Stimulated activated memory B cell treated with anti-CD40 and anti-IgM and Interleukin-4, amounts not matched to agents 10 μg/mL and 1 μg/mL and 100 μg/mL, for 72 hours (primary cell): ENCODE data around the gene TTPAL.

ENCODE experiments used
- ATAC-seq: fragments of 150-1000 bp; cut with Tn5 transposase; 2 replicates; pipeline ENCODE4 v1.10.0; 2021
- H3K27ac Mint-ChIP-seq: one replicate; pipeline ENCODE4 v1.8.0; 2022; ENCODE audit warnings: mild to moderate bottlenecking, mixed read lengths
- H3K27me3 Mint-ChIP-seq: one replicate; pipeline ENCODE4 v1.8.0; 2022; ENCODE audit warnings: mixed read lengths
- H3K36me3 Mint-ChIP-seq: one replicate; pipeline ENCODE4 v1.8.0; 2022; ENCODE audit warnings: mixed read lengths
- H3K4me1 Mint-ChIP-seq: one replicate; pipeline ENCODE4 v1.8.0; 2022; ENCODE audit warnings: mixed read lengths
- H3K4me3 Mint-ChIP-seq: one replicate; pipeline ENCODE4 v1.8.0; 2022; ENCODE audit warnings: mild to moderate bottlenecking, moderate library complexity, mixed read lengths
- H3K9me3 Mint-ChIP-seq: one replicate; pipeline ENCODE4 v1.8.0; 2022; ENCODE audit warnings: mixed read lengths

TTPAL gene

DNA sequence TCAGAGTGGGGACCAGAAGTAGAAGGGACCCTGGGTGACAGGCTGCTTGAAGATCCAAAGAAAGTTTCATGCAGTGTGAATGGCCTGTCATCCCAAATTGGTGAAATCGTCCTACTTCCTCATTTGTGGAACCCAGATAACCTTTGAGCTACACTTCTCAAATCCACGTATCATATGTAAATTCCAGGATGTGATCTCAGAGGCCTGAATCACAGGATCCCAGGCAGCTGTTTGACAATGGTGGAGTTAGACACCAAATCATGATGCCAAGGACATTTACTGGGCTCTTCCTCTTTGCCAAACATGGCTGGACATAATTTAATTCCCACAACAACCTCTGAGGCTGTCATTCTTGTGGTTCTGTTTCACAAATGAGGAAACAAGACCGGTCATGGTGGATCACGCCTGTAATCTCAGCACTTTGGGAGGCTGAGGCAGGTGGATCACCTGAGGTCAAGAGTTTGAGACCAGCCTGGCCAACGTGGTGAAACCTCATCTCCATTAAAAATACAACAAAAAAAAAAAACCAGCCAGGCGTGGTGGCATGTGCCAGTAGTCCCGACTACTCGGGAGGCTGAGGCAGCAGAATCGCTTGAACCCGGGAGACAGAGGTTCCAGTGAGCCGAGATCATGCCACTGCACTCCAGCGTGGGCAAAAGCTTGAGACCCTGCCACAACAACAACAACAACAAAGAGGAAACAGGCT lies 39.9 kb upstream of the TTPAL start:
- no peak for ATAC-seq
- no peak overlapping the region for H3K27ac Mint-ChIP-seq
- no peak overlapping the region for H3K4me3 Mint-ChIP-seq

GRCh38 chr20:44436393-44436792 lies 39.3 kb upstream of the TTPAL start:
- no peak for ATAC-seq

More for the DNA sequence above, 39.9 kb upstream of the TTPAL start:
- Mint-ChIP-seq H3K4me1 (no peaks in the 10 kb centered on the region), H3K9me3 (no peaks in the 10 kb centered on the region), H3K36me3 (no peaks in the 10 kb centered on the region), H3K27me3 (peaks cover 34% of the 10 kb centered on the region)

DNA sequence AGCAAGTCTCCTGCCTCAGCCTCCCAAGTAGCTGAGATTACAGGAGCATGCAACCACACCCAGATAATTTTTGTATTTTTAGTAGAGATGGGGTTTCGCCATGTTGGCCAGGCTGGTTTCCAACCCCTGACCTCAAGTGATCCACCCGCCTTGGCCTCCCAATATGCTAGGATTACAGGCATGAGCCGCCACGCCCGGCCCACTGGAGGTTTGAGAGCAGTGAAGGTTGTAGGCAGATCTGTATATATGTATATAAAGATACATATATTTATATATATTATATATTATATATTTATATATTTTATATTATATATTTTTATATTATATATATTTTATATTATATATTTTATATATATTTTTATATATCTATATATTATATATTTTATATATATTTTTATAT lies 38.2 kb upstream of the TTPAL start:
- H3K4me1 Mint-ChIP-seq = no peaks in the 10 kb centered on the region
- no peaks in the 10 kb centered on the region for H3K9me3 Mint-ChIP-seq
- no peak for ATAC-seq
- H3K4me3 Mint-ChIP-seq = no peak overlapping the region
- H3K27ac Mint-ChIP-seq = no peak overlapping the region
- no peaks in the 10 kb centered on the region for H3K36me3 Mint-ChIP-seq
- peaks cover 46% of the 10 kb centered on the region for H3K27me3 Mint-ChIP-seq

More at GRCh38 chr20:44436393-44436792, 39.3 kb upstream of the TTPAL start:
- H3K36me3 Mint-ChIP-seq = no peaks in the 10 kb centered on the region
- peaks cover 40% of the 10 kb centered on the region for H3K27me3 Mint-ChIP-seq
- H3K27ac Mint-ChIP-seq = no peak overlapping the region
- no peaks in the 10 kb centered on the region for H3K4me1 Mint-ChIP-seq
- no peaks in the 10 kb centered on the region for H3K9me3 Mint-ChIP-seq
- no peak overlapping the region for H3K4me3 Mint-ChIP-seq

- Mint-ChIP-seq H3K4me3 (no peak overlapping the region), H3K4me1 (no peaks in the 10 kb centered on the region), H3K9me3 (no peaks in the 10 kb centered on the region), H3K36me3 (no peaks in the 10 kb centered on the region), H3K27ac (no peak overlapping the region), H3K27me3 (peaks cover 36% of the 10 kb centered on the region)
- ATAC-seq = no peak
Observed at GRCh38 chr20:44438782-44439181, 36.9 kb upstream of the TTPAL start.

- H3K36me3 Mint-ChIP-seq = no peaks in the 10 kb centered on the region
- H3K9me3 Mint-ChIP-seq = no peaks in the 10 kb centered on the region
- no peak overlapping the region for H3K4me3 Mint-ChIP-seq
- ATAC-seq = no peak
- peaks cover 36% of the 10 kb centered on the region for H3K27me3 Mint-ChIP-seq
- H3K27ac Mint-ChIP-seq = no peak overlapping the region
- H3K4me1 Mint-ChIP-seq = no peaks in the 10 kb centered on the region
Observed at GRCh38 chr20:44439318-44439717, 36.4 kb upstream of the TTPAL start.

DNA sequence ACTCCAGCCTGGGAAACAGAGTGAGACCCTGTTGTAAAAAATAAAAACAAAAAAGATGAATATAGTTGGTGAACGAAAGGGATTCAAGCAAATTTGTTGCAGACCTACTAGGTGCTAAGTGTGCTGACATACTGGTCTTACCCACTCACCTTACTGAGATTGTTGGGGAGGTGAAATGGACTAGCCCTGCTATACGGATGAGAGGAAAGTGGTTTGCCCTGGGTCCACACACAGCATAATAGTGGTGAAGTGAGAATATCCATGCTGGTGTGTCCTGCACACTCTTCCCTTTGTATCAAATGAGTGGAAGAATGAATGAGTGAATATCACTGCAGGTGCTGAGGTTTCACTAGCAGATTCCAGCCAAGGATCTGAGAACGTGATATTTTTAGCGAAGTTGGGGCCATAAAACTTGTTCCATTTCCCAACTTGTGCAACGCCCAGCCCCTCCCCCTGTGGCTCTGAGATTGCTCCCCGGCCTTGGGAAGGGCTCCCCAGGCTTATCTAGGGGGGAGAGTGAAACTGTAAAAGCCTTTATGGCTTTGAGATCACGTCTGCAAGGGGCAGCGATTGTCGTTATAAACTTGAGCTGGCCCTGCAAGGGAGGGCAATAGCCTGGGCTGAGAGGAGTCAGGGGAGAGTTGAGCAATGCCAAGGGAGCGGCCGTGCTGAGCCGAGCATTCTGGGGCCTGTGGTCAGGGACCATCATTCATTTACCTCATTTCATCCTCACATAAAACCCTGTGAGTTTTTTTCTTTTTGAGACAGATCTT lies 33.2 kb upstream of the TTPAL start:
- Mint-ChIP-seq H3K36me3 (no peaks in the 10 kb centered on the region), H3K9me3 (no peaks in the 10 kb centered on the region), H3K4me3 (no peak overlapping the region), H3K27ac (no peak overlapping the region), H3K4me1 (no peaks in the 10 kb centered on the region), H3K27me3 (peaks cover 44% of the 10 kb centered on the region)
- no peak for ATAC-seq

DNA sequence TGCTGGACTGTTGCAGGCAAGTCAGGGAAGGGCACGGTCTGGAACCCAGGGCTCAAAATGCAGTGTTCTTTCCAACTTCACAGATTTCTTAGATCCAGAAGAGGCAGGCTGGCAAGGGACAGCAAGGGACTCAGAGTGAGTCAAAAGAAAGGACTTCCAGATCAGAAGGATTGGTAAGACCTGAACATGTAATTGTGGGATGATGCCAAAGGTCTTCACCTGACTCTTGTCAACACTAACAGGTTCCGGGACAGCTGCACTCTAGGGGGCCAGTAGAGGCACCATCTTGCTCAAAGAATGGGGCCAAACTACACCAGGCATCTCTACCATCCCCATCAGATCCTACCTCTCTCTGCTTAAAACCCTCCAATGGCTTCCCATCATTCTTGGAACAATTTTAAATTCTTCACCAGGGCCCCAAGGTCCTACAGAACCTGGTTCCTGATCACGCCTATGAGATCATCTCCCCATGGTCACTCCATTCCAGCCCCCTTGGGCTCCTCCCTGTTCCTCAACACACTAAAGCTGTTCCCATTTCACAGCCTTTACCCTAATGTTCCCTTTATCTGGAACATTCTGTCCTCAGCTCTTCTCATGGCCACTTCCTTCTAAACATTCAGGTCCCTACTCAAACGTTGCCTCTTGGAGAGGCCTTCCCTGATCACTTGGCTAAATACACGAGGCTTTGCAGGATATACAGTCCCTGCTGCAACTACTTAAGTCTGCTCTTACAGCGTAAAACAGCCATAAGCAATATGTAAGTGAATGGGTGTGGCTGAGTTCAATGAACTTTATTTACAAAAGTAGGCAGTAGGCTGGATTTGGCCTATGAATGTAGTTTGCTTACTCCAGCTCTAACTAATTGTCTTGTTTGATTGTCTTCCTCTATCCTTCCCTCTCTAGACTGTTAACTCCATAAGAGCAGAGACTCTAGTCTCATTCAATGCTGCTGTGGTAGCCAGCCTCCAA lies 29.6 kb upstream of the TTPAL start:
- Mint-ChIP-seq H3K4me3 (no peak overlapping the region), H3K27me3 (peaks cover 39% of the 10 kb centered on the region)

GRCh38 chr20:44447827-44448419 lies 27.8 kb upstream of the TTPAL start:
- H3K4me1 Mint-ChIP-seq = peaks cover 7% of the 10 kb centered on the region
- peaks cover 3% of the 10 kb centered on the region for H3K9me3 Mint-ChIP-seq
- peaks cover 25% of the 10 kb centered on the region for H3K27me3 Mint-ChIP-seq
- ATAC-seq = no peak
- H3K27ac Mint-ChIP-seq = peak overlapping the region; percentile 53
- H3K4me3 Mint-ChIP-seq = no peak overlapping the region
- H3K36me3 Mint-ChIP-seq = no peaks in the 10 kb centered on the region

More for the DNA sequence above, 29.6 kb upstream of the TTPAL start:
- H3K36me3 Mint-ChIP-seq = no peaks in the 10 kb centered on the region
- peaks cover 3% of the 10 kb centered on the region for H3K9me3 Mint-ChIP-seq
- ATAC-seq = no peak
- peaks cover 7% of the 10 kb centered on the region for H3K4me1 Mint-ChIP-seq
- H3K27ac Mint-ChIP-seq = no peak overlapping the region

DNA sequence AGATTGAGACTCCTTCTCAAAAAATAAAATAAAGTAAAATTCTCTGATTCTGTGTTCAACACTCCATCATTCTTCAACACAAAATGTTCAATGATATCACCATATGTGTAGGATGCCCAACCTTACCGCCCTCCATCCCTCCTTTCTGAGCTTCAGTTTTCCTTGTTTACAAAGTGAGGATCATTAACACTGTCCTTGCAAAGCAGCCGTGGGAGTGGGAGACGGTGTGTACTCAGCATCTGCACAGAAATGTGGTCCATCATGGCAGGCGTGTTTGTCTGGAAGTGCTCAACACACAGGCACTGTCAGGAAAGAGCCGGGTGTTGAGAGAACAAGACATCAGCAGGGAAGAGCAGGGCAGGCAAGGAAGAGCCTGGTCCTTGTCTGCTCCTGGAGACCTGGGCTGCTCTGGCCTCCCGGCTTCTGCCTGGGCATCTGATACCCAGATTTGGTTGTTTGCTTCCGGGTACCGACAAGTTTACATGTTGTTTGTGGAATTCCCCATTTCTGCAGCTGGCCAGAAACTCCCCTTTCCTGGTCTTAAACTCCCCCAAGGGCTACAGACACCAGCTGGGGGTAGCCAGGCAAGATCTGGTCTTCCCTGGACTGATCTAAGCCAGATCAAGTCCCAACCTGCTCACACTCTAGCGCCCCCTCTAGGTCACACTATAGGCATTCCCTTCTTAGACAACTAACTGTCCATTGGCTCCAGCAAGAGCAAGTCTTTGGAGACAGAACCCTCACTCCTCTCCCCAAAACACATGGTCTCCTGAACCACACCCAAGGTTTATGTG lies 26.7 kb upstream of the TTPAL start:
- Mint-ChIP-seq H3K4me1 (peaks cover 7% of the 10 kb centered on the region), H3K9me3 (peaks cover 3% of the 10 kb centered on the region), H3K4me3 (no peak overlapping the region), H3K36me3 (no peaks in the 10 kb centered on the region), H3K27me3 (peaks cover 25% of the 10 kb centered on the region), H3K27ac (no peak overlapping the region)
- ATAC-seq = no peak

GRCh38 chr20:44449864-44450263 lies 25.8 kb upstream of the TTPAL start:
- Mint-ChIP-seq H3K4me3 (no peak overlapping the region), H3K27me3 (peaks cover 25% of the 10 kb centered on the region), H3K27ac (no peak overlapping the region), H3K9me3 (peaks cover 3% of the 10 kb centered on the region), H3K36me3 (no peaks in the 10 kb centered on the region), H3K4me1 (peaks cover 7% of the 10 kb centered on the region)
- ATAC-seq = no peak

- H3K27me3 Mint-ChIP-seq = peaks cover 20% of the 10 kb centered on the region
- H3K27ac Mint-ChIP-seq = no peak overlapping the region
- H3K36me3 Mint-ChIP-seq = no peaks in the 10 kb centered on the region
- no peak overlapping the region for H3K4me3 Mint-ChIP-seq
- H3K4me1 Mint-ChIP-seq = peaks cover 7% of the 10 kb centered on the region
- ATAC-seq = no peak
- H3K9me3 Mint-ChIP-seq = peaks cover 3% of the 10 kb centered on the region
Observed at GRCh38 chr20:44450281-44450889, 25.3 kb upstream of the TTPAL start.

GRCh38 chr20:44450903-44451450 lies 24.7 kb upstream of the TTPAL start:
- peaks cover 7% of the 10 kb centered on the region for H3K4me1 Mint-ChIP-seq
- ATAC-seq = no peak
- no peak overlapping the region for H3K27ac Mint-ChIP-seq
- H3K9me3 Mint-ChIP-seq = peaks cover 3% of the 10 kb centered on the region
- H3K4me3 Mint-ChIP-seq = no peak overlapping the region
- H3K27me3 Mint-ChIP-seq = peaks cover 14% of the 10 kb centered on the region
- H3K36me3 Mint-ChIP-seq = no peaks in the 10 kb centered on the region

DNA sequence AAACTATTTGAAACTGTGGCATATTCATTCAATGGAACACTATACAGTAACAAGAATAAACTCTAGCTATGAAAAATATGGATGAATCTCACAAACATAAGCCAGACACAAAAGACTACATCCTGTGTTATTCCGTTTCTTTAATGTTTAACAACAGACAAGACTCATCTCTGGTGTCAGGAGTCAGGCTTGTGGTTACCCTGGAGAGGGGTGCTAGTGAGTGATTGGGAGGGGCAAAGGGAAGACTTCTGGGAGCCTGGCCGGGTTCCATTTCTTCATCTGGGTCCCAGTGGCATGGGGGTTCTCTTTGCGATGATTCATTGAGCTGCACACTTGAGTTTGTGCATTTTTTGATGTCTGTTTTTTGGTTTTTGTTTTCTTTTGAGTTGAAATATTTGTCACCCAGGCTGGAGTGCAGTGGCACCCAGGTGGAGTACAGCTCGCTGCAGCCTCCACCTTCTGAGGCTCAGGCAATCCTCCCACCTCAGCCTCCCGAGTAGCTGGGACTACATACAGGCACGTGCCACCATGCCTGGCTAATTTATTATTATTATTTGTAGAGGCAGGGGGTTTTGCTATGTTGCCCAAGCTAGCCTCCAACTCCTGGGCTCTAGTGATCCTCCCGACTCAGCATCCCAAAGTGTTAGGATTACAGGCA lies 21.2 kb upstream of the TTPAL start:
- Mint-ChIP-seq H3K36me3 (no peaks in the 10 kb centered on the region), H3K4me3 (no peak overlapping the region), H3K4me1 (peaks cover under 1% of the 10 kb centered on the region), H3K27ac (no peak overlapping the region), H3K27me3 (no peaks in the 10 kb centered on the region), H3K9me3 (no peaks in the 10 kb centered on the region)
- no peak for ATAC-seq
